GM21367 (cell line): ENCODE results near the gene LCT.
"Not testable (repeated sequence)": the region's sequence is repeated elsewhere in the genome, so short reads cannot be mapped to it uniquely, and the experiment has no call there.

ENCODE experiments used
- ATAC-seq: cut with Tn5 transposase; IDR thresholded peaks from one replicate; pipeline ENCODE4 v1.9.1; 2021; ENCODE audit not compliant: unreplicated experiment

The LCT gene

GRCh38 chr2:135798275-135798705 is 38.7 kb downstream of the LCT start:
- ATAC-seq, result no peak

DNA sequence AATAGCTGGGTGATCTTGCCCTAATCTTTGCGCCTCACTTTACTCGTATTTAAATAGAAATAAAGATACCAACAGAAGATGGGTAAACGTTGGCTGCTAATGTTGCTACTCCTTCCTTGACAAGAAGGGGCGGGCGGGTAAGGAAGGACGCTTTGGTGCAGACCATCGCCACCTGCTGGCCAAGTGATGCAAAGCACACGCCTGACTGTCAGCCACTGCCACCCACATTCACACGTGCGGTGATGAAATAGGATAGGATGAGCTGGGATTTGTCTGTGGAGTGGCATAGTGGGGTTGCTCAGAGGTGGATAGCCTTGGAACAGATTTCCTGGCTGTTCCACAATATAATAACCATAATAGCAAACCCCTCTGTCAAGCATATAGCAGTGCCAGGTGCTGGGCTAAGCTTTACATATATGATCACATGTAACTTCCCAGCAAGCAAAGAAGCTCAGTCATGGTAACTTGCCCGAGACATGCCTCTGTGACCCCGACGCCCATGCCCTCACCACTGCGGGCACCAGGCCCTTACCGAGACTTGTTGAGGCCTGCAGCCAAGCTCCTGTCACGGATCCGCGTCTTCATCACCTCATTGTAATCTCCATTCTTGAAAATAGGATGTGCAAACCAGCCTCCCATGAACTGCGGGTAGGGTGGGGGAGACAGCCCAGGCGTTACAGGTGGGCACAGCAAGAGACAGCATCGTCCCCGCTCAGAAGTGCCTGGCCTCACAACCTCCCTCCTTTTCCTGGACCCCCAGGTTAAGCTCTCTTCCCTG is 39.3 kb downstream of the LCT start:
- ATAC-seq, result no peak

- no peak for ATAC-seq
Observed at GRCh38 chr2:135796606-135797005, 40.4 kb downstream of the LCT start.

GRCh38 chr2:135795641-135796040 is 41.3 kb downstream of the LCT start:
- ATAC-seq, result not testable (repeated sequence)

DNA sequence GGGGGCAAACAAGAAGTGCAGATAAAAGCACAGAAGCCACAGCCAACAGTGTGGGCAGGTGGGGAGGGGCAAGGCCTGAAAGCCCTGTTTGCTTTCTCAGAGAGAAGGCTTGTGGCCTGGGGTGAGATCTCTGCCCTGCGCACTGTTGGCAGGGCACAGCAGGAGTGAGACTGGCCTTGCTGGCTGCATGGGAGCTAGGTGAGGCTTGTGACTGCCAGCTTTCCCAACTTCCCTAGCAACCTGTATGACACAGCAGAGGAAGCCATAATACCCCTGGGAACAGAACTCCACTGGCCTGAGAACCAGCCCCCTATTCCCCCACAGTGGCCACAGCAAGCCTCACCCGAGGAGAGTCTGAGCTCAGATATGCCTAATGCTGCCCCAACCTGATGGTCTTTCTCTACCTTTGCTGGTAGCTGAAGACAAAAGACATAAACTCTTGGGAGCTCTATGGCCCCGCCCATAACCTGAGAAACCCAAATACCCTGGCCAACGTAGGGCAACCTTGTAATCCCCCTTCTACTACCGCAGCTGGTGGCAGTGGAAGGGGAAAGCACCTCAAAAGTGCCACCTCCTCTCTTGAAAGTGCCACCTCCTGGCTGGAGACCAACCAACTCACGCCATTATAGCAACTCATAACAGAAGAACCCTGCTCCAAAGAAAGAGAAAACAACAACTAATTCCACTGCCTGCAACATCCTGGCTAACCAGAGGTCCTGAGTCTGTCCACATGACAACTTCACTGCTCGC is 44.4 kb downstream of the LCT start:
- no peak for ATAC-seq

DNA sequence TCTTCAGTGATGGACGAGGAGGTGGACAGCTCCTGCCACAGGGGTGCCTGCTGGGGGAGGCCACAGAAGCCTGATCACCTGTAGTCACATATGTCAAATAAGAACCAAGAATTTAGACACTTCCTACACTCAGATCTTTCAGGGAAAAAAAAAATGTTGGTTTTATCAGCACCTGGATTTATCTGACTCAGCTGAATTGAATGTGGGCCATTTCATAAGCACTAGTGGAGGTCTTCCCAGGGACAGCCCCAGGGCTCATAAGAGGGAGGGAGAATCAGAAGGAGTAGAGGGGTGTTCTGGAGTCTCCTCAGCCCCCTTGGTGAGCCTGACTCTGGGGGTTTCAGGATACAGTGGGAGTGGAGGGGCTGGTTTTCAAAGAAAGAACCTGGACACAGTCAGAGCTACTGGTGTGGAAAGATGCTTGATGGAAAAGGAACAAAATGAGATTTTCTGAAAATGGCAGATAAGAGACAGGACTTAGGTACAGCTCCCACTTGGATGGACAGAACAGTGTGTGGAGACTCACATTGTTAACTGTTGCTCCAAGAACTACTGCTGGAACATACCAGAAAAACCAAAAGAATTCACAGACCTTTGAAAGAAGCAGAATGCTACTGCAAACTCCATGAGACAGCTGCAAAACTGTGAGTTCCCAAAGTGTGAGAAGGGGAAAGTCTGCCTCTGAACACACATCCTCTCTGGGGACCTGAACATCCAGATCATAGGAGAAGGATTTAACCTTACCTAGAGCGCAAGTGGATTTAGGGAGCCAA is 45.4 kb downstream of the LCT start:
- no peak for ATAC-seq

GRCh38 chr2:135790423-135790822 is 46.6 kb downstream of the LCT start:
- ATAC-seq, result no peak

- ATAC-seq, result no peak
Observed at GRCh38 chr2:135786823-135787222, 50.2 kb downstream of the LCT start.

DNA sequence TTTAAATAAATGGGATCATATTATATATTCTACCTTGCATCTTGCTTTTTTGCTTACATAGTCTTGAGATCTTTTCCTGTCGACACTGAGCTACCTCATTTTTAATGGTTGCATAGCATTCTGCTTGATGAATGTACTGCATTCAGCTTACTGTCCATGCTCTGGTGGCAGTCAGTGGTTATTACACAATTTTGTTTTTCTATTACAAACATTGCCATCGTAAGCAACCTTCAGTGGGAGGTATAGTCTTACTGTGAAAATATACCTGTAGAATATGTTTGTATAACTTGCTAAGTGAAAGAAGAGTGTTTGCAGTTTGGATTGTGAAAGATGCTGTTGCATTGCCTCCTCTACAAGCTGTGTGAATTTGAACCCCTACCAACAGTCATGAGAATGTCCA is 52.0 kb downstream of the LCT start:
- ATAC-seq, result no peak

GRCh38 chr2:135783439-135783838 is 53.5 kb downstream of the LCT start:
- no peak for ATAC-seq

GRCh38 chr2:135782231-135782630 is 54.8 kb downstream of the LCT start:
- no peak for ATAC-seq

- no peak for ATAC-seq
Observed at GRCh38 chr2:135776367-135776766, 60.6 kb downstream of the LCT start.

GRCh38 chr2:135775420-135775819 is 61.6 kb downstream of the LCT start:
- ATAC-seq, result no peak

DNA sequence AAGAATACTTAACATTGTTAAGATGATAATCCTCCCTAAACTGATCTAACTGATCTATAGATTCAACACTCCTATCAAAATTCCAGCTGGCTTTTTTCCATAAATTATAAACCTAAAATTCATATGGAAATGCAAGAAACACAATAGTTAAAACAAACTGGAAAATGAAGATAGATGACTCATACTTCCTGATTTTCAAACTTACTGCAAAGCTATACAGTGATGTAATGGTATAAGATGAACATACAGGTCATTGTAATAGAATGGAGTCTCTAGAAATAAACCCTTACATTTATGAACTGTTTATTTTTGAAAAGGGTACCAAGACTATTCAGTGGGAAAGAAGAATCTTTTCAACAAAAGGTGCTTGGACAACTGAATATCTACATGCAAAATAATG is 63.1 kb downstream of the LCT start:
- no peak for ATAC-seq

- no peak for ATAC-seq
Observed at GRCh38 chr2:135773319-135773718, 63.7 kb downstream of the LCT start.

- no peak for ATAC-seq
Observed at GRCh38 chr2:135768863-135769262, 68.1 kb downstream of the LCT start.

DNA sequence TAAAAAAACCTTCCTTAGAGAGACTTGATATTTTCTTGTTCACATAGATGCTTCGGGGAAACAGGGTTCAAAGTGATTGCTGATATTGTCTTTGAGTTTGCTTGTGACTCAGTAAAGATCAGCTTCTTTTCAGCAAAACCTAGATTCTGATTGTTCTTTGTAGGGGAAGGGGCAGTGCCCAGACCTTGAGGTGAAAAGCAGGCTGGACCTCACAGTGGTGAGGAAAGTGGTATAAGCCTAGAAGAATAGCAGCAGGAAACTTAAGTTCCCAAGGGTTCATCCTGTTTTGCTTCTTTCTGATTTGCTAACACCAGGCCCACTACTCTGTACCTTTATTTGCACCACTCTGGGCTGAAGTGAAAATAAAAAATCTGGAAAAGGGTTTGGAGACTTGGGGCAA is 74.5 kb downstream of the LCT start:
- no peak for ATAC-seq

DNA sequence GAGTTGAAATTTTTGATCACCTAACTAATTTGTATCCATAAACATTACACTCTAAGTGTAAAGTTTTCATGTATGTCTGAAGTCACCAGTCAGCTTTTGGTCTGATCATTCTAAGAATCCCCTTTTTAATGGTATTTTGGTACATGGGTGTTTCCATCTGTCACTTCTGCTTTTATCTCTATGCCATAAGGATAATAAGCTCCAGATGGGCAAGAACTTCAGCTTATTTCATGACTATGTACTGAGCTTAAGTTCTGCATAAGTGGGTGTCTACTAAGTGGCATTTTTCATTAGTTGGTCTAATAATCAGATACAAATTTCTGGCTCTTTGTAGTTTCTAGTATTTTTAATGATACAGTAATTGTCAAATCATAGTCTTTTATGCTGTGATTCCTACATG is 75.0 kb downstream of the LCT start:
- no peak for ATAC-seq

DNA sequence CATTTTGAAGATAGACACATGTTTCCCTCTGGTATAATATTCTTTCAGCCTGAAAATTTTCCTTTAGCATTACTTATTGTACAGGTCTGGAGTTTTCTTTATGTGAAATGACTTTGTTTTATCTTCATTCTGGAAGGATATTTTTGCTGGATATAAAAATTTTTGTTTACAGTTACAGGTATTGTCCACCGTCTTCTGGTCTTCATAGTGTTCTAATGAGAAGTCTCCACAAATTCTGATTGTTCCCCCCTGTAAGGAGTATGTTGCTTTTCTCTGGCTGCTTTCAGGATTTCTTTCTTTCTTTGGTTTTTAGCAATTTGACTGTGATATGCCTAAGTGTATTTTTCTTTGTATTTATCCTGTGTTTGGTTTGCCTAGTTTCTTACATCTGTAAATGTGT is 80.3 kb downstream of the LCT start:
- ATAC-seq, result no peak

DNA sequence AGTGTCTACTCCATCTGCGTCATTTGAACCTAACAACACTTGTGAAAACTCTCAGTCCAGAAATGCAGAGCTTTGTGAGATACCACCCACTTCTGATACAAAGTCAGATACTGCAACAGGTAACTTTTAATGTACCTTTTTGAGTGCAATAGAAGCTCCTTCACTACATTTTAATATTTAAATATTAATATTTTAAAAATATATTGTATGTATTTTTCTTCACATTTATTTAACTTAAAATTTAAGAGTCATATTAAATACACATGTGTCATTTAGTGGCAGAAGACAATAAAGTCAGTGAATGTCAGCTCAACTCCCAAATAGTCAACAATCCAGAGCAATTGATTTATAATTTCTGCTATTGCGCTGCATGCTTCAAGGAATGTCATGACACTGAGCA is 81.4 kb downstream of the LCT start:
- ATAC-seq, result no peak

DNA sequence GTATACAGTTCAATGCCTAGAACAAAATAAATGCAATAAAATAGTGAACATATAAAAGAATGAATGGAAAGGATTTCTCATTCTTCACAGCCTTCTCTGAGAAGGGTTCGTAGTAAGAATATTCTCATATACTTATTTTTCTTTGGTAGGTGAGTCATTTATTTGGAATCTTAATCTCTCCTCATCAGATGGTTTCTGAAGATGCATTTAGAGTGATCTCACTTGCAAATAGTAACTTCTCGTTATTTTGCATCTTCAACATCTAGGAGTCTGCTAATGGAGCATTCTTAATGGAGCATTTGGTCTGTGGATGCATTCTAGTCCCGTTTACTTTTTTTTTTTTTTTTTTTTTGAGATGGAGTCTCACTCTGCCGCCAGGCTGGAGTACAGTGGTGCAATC is 91.4 kb downstream of the LCT start:
- no peak for ATAC-seq
